Cardiac fibroblast (primary cell): ENCODE data around the gene OGFR.

Experiments used
- DNase-seq, 2 donors: peaks; one replicate each; pipeline versions ENCODE4 v3.0.0 to v3.0.0-alpha.2; 2010; ENCODE audit warnings: low read depth in 2 of 2
- H3K4me3 ChIP-seq, 2 donors: replicated peaks in 1 of 2; 1 replicate in 1 of 2; 2 replicates in 1 of 2; pipeline ENCODE4 v1.5.1; 2011; ENCODE audit warnings: low read depth in 2 of 2, low read length in 2 of 2, mild to moderate bottlenecking in 2 of 2, moderate library complexity in 1 of 2
- CTCF ChIP-seq: IDR thresholded peaks from one replicate; pipeline ENCODE4 v1.5.1; 2011; ENCODE audit warnings: low read depth, mild to moderate bottlenecking, low read length, inconsistent platforms

Gene OGFR

GRCh38 chr20:62836967-62837490 lies 32.4 kb downstream of the OGFR start:
- no peak overlapping the region for H3K4me3 ChIP-seq
- no peak for DNase-seq
- no peak for TF ChIP-seq CTCF

GRCh38 chr20:62837790-62838127 lies 33.1 kb downstream of the OGFR start:
- no peak for TF ChIP-seq CTCF
- no peak overlapping the region for H3K4me3 ChIP-seq
- DNase-seq: no peak

GRCh38 chr20:62838128-62838891 lies 33.7 kb downstream of the OGFR start:
- H3K4me3 ChIP-seq: no peak overlapping the region
- no peak for DNase-seq
- TF ChIP-seq CTCF: no peak

- no peak overlapping the region for H3K4me3 ChIP-seq
- DNase-seq: no peak
- no peak for TF ChIP-seq CTCF
These were observed 34.6 kb downstream of the OGFR start for GRCh38 chr20:62839261-62839660.

- DNase-seq: no peak
- no peak for TF ChIP-seq CTCF
- no peak overlapping the region for H3K4me3 ChIP-seq
These were observed 35.2 kb downstream of the OGFR start for GRCh38 chr20:62839816-62840215.

GRCh38 chr20:62840244-62841197 lies 35.9 kb downstream of the OGFR start:
- TF ChIP-seq CTCF: no peak
- no peak for DNase-seq
- H3K4me3 ChIP-seq: no peak overlapping the region
